Retinal pigment epithelial cell (primary cell): Measurements from ENCODE around the gene SOX11.

Experiments used
- DNase-seq: peaks from one replicate; pipeline ENCODE4 v3.0.0-alpha.2; 2010; ENCODE audit warnings: low read depth
- H3K4me3 ChIP-seq: 2 replicates; pipeline ENCODE4 v1.5.1; 2011; ENCODE audit warnings: mild to moderate bottlenecking, low read length, control low read depth, moderate library complexity
- TF ChIP-seq, protein P1 (sequence below): conservative IDR thresholded peaks from 2 replicates; pipeline ENCODE4 v1.5.1; 2011; ENCODE audit warnings: low read depth, low read length, control low read depth, inconsistent platforms

Gene SOX11

DNA sequence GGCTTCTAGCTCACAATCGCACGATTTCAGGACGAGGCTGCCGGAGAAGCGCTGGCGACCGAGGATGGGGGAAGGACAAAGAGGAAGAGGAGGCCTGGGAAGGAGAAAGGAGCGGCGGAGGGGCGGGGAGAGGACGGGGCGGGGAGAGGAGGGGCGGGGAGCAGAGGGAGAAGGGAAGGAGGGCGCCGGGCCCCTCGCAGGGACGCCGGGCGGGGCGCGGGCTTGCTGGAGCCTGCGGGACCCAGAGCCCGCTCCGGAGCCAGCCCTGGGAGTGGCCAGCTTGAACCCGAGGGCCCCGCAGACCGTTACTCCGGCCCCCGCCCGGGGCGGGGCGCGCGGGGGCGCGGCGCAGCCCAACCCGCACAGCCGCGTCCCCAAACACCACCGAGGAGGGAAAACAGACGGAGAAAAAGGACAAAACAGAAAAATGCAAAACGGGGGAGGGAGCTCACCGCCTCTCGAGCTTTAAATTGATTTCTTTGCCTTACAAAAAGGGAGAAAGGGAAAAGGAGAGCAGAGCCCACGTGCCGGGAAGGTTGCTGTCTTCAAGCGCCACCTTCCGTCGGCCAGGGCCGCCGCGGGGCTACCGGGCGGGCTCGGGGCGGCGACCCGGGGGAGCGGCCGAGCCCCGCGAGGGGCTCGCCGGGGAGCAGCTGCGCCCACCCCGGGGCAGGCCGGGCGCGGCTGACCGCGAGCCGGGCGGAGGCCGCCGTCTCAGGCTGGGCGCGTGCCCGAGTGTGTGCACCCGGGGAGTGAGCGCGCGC lies 781 bp upstream of the SOX11 start:
- TF ChIP-seq, protein P1, sequence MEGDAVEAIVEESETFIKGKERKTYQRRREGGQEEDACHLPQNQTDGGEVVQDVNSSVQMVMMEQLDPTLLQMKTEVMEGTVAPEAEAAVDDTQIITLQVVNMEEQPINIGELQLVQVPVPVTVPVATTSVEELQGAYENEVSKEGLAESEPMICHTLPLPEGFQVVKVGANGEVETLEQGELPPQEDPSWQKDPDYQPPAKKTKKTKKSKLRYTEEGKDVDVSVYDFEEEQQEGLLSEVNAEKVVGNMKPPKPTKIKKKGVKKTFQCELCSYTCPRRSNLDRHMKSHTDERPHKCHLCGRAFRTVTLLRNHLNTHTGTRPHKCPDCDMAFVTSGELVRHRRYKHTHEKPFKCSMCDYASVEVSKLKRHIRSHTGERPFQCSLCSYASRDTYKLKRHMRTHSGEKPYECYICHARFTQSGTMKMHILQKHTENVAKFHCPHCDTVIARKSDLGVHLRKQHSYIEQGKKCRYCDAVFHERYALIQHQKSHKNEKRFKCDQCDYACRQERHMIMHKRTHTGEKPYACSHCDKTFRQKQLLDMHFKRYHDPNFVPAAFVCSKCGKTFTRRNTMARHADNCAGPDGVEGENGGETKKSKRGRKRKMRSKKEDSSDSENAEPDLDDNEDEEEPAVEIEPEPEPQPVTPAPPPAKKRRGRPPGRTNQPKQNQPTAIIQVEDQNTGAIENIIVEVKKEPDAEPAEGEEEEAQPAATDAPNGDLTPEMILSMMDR: peak; percentile 55
- peak overlapping the region; percentile 86 for H3K4me3 ChIP-seq
- no peak for DNase-seq

DNA sequence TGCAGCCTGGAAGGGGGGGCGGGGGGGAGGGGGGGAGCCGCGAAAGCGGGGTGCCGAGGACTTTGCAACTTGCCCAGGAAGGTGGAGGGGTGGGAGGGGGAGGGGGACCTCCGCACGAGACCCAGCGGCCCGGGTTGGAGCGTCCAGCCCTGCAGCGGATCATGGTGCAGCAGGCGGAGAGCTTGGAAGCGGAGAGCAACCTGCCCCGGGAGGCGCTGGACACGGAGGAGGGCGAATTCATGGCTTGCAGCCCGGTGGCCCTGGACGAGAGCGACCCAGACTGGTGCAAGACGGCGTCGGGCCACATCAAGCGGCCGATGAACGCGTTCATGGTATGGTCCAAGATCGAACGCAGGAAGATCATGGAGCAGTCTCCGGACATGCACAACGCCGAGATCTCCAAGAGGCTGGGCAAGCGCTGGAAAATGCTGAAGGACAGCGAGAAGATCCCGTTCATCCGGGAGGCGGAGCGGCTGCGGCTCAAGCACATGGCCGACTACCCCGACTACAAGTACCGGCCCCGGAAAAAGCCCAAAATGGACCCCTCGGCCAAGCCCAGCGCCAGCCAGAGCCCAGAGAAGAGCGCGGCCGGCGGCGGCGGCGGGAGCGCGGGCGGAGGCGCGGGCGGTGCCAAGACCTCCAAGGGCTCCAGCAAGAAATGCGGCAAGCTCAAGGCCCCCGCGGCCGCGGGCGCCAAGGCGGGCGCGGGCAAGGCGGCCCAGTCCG lies 540 bp downstream of the SOX11 start:
- TF ChIP-seq, protein P1: no peak
- H3K4me3 ChIP-seq: peak overlapping the region; percentile 86
- DNase-seq: no peak

DNA sequence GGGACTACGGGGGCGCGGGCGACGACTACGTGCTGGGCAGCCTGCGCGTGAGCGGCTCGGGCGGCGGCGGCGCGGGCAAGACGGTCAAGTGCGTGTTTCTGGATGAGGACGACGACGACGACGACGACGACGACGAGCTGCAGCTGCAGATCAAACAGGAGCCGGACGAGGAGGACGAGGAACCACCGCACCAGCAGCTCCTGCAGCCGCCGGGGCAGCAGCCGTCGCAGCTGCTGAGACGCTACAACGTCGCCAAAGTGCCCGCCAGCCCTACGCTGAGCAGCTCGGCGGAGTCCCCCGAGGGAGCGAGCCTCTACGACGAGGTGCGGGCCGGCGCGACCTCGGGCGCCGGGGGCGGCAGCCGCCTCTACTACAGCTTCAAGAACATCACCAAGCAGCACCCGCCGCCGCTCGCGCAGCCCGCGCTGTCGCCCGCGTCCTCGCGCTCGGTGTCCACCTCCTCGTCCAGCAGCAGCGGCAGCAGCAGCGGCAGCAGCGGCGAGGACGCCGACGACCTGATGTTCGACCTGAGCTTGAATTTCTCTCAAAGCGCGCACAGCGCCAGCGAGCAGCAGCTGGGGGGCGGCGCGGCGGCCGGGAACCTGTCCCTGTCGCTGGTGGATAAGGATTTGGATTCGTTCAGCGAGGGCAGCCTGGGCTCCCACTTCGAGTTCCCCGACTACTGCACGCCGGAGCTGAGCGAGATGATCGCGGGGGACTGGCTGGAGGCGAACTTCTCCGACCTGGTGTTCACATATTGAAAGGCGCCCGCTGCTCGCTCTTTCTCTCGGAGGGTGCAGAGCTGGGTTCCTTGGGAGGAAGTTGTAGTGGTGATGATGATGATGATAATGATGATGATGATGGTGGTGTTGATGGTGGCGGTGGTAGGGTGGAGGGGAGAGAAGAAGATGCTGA lies 1.4 kb downstream of the SOX11 start:
- no peak for DNase-seq
- TF ChIP-seq, protein P1: no peak
- H3K4me3 ChIP-seq: peak overlapping the region; percentile 86

DNA sequence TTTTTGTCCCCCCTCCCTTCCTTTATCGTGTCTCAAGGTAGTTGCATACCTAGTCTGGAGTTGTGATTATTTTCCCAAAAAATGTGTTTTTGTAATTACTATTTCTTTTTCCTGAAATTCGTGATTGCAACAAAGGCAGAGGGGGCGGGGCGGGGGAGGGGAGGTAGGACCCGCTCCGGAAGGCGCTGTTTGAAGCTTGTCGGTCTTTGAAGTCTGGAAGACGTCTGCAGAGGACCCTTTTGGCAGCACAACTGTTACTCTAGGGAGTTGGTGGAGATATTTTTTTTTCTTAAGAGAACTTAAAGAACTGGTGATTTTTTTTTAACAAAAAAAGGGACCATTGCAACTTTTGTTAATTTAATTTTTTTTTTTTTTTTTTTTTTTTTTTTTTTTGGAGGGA lies 2.1 kb downstream of the SOX11 start:
- H3K4me3 ChIP-seq: peak overlapping the region; percentile 86
- TF ChIP-seq, protein P1: no peak

DNA sequence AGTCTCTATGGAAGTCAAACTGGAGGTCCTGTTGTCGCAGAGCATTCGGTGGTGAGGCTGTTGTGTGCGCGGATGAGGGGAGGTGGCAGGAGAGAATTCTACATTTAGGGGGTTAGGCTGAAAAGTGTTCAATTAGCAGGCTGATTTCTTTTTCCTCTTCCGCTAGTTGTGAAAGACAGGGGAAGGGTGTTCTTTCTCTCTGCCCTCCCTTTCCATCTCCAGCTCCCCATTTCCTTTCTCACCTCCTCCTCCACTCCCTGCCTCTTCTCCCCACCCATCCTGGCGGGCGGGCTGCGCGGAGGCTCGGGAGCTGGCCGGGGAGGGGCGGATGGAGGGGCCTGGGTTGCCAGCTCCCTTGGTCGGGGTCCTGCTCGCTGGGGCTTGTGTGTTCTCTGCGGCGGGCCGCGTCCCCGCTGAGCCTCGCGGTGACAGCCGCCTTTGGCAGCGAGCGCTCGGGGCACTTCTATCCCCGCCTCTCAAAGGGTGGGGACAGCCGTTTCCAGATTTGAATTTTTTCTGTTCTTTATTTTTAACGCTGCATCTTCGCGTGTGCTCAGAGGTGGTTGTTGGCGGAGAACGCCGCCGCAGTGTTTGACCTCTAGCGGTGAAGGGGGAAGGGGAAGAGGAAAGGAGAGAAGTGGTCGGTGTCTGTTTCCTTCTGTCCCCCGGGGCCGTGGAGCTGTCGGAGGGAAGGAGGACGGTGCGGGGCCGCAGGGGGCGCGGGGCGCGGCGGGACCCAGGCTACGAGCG lies 3.6 kb downstream of the SOX11 start:
- no peak for DNase-seq
- peak overlapping the region; percentile 86 for H3K4me3 ChIP-seq
- TF ChIP-seq, protein P1: no peak

More for the DNA sequence above, 2.1 kb downstream of the SOX11 start:
- DNase-seq: no peak

DNA sequence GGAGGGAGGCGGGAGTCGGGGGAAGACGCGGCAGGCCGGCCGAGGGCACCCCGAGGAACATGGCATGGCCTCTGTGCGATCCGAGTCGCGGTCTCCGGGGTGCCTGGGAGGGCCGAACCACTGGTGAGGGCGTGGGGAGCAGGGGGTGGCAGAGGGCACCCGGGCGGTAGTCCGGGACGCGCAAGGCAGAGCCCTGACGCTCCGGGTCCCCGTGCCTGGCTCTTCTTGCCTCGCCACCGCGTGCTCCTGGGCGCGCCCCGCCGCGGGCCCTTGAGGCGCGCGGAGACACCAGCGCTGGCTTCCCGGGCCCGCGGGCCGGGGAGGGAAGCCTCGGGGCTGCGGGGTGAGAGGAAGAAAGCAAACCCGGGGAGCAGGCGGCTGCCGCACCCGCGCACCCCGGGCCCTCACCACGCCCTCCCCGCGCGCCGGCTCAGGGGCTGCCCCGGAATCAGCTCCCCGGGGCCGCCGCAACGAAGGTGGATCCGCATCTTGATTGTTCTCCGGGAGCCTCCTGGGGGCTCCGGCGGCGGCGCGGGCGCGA lies 4.3 kb downstream of the SOX11 start:
- peak overlapping the region; percentile 86 for H3K4me3 ChIP-seq
- TF ChIP-seq, protein P1: no peak
- DNase-seq: no peak
